GM18909 (cell line): ENCODE data around the gene OSM.

ENCODE experiments used
- ATAC-seq: cut with Tn5 transposase; IDR thresholded peaks from one replicate; pipeline ENCODE4 v1.9.1; 2021; ENCODE audit warnings: mild to moderate bottlenecking; ENCODE audit not compliant: unreplicated experiment, poor library complexity

OSM gene

GRCh38 chr22:30233582-30233981, 33.1 kb downstream of the OSM start:
- ATAC-seq = no peak

GRCh38 chr22:30232716-30233218, 33.9 kb downstream of the OSM start:
- ATAC-seq = no peak

- no peak for ATAC-seq
These were observed 35.7 kb downstream of the OSM start for GRCh38 chr22:30230787-30231461.

- ATAC-seq = no peak
These were observed 36.3 kb downstream of the OSM start for GRCh38 chr22:30230330-30230729.

GRCh38 chr22:30228509-30229359, 37.9 kb downstream of the OSM start:
- ATAC-seq = no peak

- no peak for ATAC-seq
These were observed 39.0 kb downstream of the OSM start for GRCh38 chr22:30227438-30228228.

- no peak for ATAC-seq
These were observed 40.3 kb downstream of the OSM start for GRCh38 chr22:30226192-30226832.

GRCh38 chr22:30225220-30225927, 41.3 kb downstream of the OSM start:
- no peak for ATAC-seq

GRCh38 chr22:30224161-30224857, 42.3 kb downstream of the OSM start:
- no peak for ATAC-seq

- no peak for ATAC-seq
These were observed 43.3 kb downstream of the OSM start for GRCh38 chr22:30223303-30223702.

- ATAC-seq = no peak
These were observed 44.3 kb downstream of the OSM start for GRCh38 chr22:30222321-30222720.

GRCh38 chr22:30221121-30221992, 45.3 kb downstream of the OSM start:
- ATAC-seq = no peak

- ATAC-seq = no peak
These were observed 46.2 kb downstream of the OSM start for GRCh38 chr22:30220338-30221012.

GRCh38 chr22:30219668-30220278, 46.9 kb downstream of the OSM start:
- ATAC-seq = no peak

GRCh38 chr22:30219049-30219654, 47.5 kb downstream of the OSM start:
- ATAC-seq = no peak

GRCh38 chr22:30217698-30218560, 48.7 kb downstream of the OSM start:
- no peak for ATAC-seq
